Urinary bladder (tissue), 4 donors: ENCODE results near the gene PLXND1. TPM values are rescaled to one million over a fixed set of nuclear protein-coding genes. Genes with fewer than 3 reads are reported as not detected.

ENCODE experiments used
- DNase-seq: peaks from one replicate; pipeline ENCODE4 v3.0.0-alpha.2; 2015; ENCODE audit errors: extremely low spot score
- H3K27ac ChIP-seq: one replicate; pipeline ENCODE4 v1.5.1; 2013; ENCODE audit warnings: low read depth, mild to moderate bottlenecking, moderate library complexity
- H3K36me3 ChIP-seq: one replicate; pipeline ENCODE4 v1.6.1; 2013; ENCODE audit warnings: mild to moderate bottlenecking, moderate library complexity; ENCODE audit not compliant: insufficient read depth
- H3K4me1 ChIP-seq: one replicate; pipeline ENCODE4 v1.6.1; 2013; ENCODE audit warnings: mild to moderate bottlenecking, moderate library complexity; ENCODE audit not compliant: insufficient read depth
- H3K4me3 ChIP-seq: one replicate; pipeline ENCODE4 v1.5.1; 2013; ENCODE audit warnings: low read depth, low read length
- WGBS: extraction: QIAGEN DNeasy Blood & Tissue Kit; methylation state at CpG from one replicate; pipeline ENCODE4 v1.1.7; 2013; 5-methylcytosine and 5-hydroxymethylcytosine counted together
- polyA plus RNA-seq: library from polyadenylated mRNA; stranded (reverse); fragments of 200-250 nt; gene quantifications from one replicate; pipeline ENCODE4 v1.2.3, GENCODE V29; 2013
- total RNA-seq: library from RNA; depleted of rRNA; stranded (reverse); fragments of >200 nt; gene quantifications from one replicate; pipeline ENCODE4 v1.2.3, GENCODE V29; 2014
- donor health status: healthy with polysubstance abuse.
- donor health status: healthy.

Gene PLXND1
- total and polyA plus RNA-seq, 2 donors, result 70.3 to 126 TPM

DNA sequence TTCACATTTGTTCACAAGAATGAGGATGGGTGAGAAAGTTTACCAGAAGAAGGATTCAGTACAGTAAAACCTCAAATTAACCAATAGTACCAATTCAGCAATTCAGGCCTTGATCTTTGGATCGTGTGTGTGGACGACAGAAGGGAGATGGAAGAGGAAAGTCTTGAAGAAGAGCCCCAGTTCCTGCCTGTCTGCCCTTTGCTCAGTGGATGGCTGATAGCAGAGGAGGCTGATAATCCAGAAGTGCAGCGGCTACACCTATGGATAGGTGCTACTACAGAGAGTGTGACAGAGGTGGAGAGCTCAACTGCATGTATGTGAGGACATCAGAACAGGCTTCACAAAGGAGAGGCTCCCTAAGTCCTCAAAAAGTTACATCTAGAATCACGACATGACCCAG, 29.2 kb upstream of the PLXND1 start:
- Histone ChIP-seq H3K4me3 (no peak overlapping the region), H3K27ac (no peak overlapping the region), H3K36me3 (no peaks in the 10 kb centered on the region), H3K4me1 (no peaks in the 10 kb centered on the region)
- WGBS, result 93% methylated on average over 4 of the region's 4 CpGs
- no peak for DNase-seq

DNA sequence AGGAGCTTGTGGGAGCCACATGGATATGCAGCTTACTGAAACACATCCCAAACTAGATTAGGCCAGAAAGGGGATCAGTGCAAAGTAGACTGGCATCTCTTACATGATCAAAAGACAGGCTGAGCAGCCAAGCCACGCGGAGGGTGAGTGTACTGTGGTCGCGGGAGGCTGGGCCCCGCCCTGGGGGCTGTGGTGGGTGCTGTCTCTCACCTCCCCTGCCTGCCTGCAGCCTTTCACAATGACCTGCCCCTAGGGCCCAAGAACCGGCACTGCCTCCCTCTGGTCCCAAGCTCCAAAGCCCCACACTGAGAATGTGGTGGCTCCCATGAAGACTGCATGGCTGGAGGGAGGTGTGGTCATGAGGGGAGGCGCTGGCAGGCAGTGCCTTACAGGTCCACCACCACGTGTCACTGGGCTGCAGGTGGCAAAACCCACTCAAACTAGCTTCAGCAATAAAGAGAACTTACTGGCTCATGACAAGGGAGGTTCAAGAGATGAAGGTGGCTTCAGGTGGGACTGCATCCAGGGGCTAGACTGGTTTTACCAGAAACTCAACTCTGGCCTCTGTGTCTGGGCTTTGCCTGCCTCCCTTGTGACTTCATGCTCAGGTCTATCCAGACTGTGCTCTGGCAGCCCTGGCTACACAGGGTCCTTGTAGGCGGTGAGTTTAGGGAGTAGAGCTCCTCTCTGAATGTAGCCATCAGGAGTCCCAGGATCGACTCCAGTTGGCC, 27.4 kb upstream of the PLXND1 start:
- no peak overlapping the region for H3K27ac ChIP-seq
- no peaks in the 10 kb centered on the region for H3K36me3 ChIP-seq
- no peak for DNase-seq
- no peaks in the 10 kb centered on the region for H3K4me1 ChIP-seq
- WGBS, result 78% methylated on average over 10 of the region's 10 CpGs
- H3K4me3 ChIP-seq, result no peak overlapping the region

DNA sequence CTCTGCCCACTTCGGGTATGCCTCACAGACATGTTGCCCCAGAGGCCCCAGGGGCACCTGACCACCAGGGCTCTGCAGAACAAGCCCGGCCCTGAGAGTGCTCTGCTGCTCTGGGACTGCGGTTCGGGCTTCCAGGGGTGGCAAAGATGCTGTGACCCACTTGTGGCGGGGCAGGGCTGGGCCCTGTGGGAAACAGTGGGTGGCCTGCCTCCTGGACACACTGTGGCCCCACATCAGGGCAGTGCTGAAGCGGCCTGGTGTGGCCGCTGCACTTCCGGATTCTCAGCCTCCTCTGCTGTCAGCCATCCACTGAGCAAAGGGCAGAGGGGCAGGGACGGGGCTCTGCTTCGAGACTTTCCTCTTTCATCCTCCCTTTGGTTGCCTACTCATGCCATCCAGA, 26.5 kb upstream of the PLXND1 start:
- Histone ChIP-seq H3K4me1 (no peaks in the 10 kb centered on the region), H3K36me3 (no peaks in the 10 kb centered on the region), H3K27ac (no peak overlapping the region), H3K4me3 (no peak overlapping the region)
- WGBS, result 93% methylated on average over 10 of the region's 10 CpGs
- DNase-seq, result no peak

DNA sequence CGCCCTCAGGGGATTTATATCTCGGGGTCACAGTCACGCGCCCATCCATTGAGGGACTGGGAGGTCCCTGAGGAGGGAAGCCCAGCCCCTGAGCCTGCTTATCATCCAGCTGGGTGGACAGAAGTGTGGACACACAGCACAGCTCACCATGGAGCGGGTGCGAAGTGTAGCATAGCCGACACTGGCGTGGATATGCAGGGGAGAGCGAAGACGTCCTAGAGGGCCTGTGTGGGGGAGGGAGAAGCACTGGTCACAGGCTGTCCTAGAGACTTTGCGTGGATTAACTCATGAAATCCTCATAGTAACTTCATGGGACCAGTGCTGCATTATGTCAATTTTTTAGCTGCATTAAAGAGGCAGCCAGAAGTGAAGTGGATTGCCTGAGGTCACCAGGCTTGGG, 26.1 kb upstream of the PLXND1 start:
- H3K27ac ChIP-seq, result no peak overlapping the region
- no peaks in the 10 kb centered on the region for H3K36me3 ChIP-seq
- 86% methylated on average over 11 of the region's 11 CpGs for WGBS
- no peak overlapping the region for H3K4me3 ChIP-seq
- DNase-seq, result no peak
- H3K4me1 ChIP-seq, result no peaks in the 10 kb centered on the region

- H3K4me3 ChIP-seq, result no peak overlapping the region
- no peaks in the 10 kb centered on the region for H3K36me3 ChIP-seq
- H3K4me1 ChIP-seq, result no peaks in the 10 kb centered on the region
- WGBS, result 82% methylated on average over 9 of the region's 9 CpGs
- no peak overlapping the region for H3K27ac ChIP-seq
- DNase-seq, result no peak
These were observed 25.6 kb upstream of the PLXND1 start for GRCh38 chr3:129632056-129632455.

DNA sequence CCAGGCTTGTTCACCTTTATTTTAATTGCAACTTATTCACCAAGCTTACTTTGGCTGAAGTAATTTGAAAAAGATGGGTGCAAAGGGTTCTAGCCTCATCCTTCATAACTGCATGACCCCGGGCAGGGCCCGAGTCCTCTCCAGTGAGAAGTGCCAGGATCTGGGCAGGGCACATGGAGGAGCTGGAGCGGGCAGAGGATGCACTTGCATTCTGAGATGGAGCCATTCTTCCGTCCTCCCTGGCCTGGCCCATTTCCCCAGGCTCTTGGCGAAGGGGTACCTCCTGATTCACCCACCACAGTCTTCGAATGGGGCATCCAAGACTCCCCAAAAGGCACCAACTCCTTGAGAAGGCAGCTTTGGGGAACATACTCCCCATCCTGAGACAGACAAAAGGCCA, 22.5 kb upstream of the PLXND1 start:
- Histone ChIP-seq H3K36me3 (no peaks in the 10 kb centered on the region), H3K27ac (no peak overlapping the region), H3K4me3 (no peak overlapping the region), H3K4me1 (no peaks in the 10 kb centered on the region)
- DNase-seq, result no peak
- 86% methylated on average over 6 of the region's 6 CpGs for WGBS

- DNase-seq, result no peak
- WGBS, result 22% methylated on average over 9 of the region's 9 CpGs
- no peaks in the 10 kb centered on the region for H3K36me3 ChIP-seq
These were observed 21.7 kb upstream of the PLXND1 start for GRCh38 chr3:129628169-129628522.

GRCh38 chr3:129627350-129628168, 21.1 kb upstream of the PLXND1 start:
- H3K4me3 ChIP-seq, result peak overlapping the region; percentile 55
- DNase-seq, result peak; percentile 82
- no peaks in the 10 kb centered on the region for H3K4me1 ChIP-seq
- WGBS, result 4% methylated on average over 38 of the region's 38 CpGs
- H3K36me3 ChIP-seq, result no peaks in the 10 kb centered on the region
- peak overlapping the region; percentile 95 for H3K27ac ChIP-seq

More at GRCh38 chr3:129628169-129628522, 21.7 kb upstream of the PLXND1 start:
- H3K4me3 ChIP-seq, result no peak overlapping the region
- H3K27ac ChIP-seq, result no peak overlapping the region
- no peaks in the 10 kb centered on the region for H3K4me1 ChIP-seq

- Histone ChIP-seq H3K27ac (peak overlapping the region; percentile 95), H3K4me3 (peak overlapping the region; percentile 55), H3K4me1 (no peaks in the 10 kb centered on the region), H3K36me3 (no peaks in the 10 kb centered on the region)
- WGBS, result under 1% methylated on average over 49 of the region's 49 CpGs
- DNase-seq, result no peak
These were observed 20.4 kb upstream of the PLXND1 start for GRCh38 chr3:129626744-129627349.

- no peak for DNase-seq
- Histone ChIP-seq H3K4me1 (no peaks in the 10 kb centered on the region), H3K36me3 (no peaks in the 10 kb centered on the region), H3K27ac (peak overlapping the region; percentile 72), H3K4me3 (no peak overlapping the region)
- 89% methylated on average over 12 of the region's 12 CpGs for WGBS
These were observed 18.8 kb upstream of the PLXND1 start for GRCh38 chr3:129625072-129625874.

- Histone ChIP-seq H3K4me3 (no peak overlapping the region), H3K4me1 (no peaks in the 10 kb centered on the region), H3K27ac (no peak overlapping the region), H3K36me3 (no peaks in the 10 kb centered on the region)
- WGBS, result 82% methylated on average over 11 of the region's 11 CpGs
- no peak for DNase-seq
These were observed 18.0 kb upstream of the PLXND1 start for GRCh38 chr3:129624347-129625071.

DNA sequence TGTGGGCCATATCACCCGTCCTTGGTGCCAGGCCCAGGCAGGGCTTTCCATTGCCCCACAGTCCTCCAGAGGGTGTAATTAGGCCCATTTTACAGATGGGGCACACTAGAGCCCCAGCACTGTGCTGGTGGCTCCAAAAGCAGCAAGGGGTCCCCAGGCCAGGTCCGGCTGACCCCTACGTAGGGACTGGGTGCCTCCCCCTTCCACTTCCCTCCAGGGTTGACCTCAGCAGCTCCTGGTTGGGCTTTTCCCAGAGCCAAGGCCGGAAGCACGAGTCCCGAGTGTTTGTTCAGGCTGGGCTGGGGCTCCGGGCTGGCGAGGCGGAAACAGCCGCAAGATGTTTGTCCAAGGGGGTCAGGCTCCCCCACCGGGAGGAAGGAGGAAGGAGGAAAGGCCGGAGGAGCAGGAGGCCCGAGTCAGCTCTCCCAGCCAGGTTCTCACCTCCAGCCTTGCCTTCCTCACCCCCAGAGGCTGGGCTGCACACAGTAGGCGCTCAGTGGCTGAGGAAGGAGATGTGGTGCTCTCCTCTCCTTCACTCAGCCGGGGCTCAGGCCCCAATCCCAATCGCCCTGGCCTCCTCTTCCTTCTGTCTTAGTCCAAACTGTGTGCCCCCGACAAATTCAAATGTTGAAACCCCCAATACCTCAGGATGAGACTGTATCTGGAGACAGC, 17.1 kb upstream of the PLXND1 start:
- WGBS, result 54% methylated on average over 17 of the region's 17 CpGs
- Histone ChIP-seq H3K27ac (no peak overlapping the region), H3K4me1 (no peaks in the 10 kb centered on the region), H3K4me3 (no peak overlapping the region), H3K36me3 (no peaks in the 10 kb centered on the region)
- no peak for DNase-seq
